Neuronal stem cell (in vitro differentiated cells): ENCODE results near the gene ZKSCAN5.

Source experiments
- DNase-seq: peaks from one replicate; pipeline ENCODE4 v3.0.0-alpha.2; 2013; ENCODE audit warnings: low spot score
- H2AFZ ChIP-seq: one replicate; pipeline ENCODE4 v1.6.1; 2013; ENCODE audit warnings: mild to moderate bottlenecking, low read length, inconsistent platforms
- H2AK5ac ChIP-seq: 2 replicates; pipeline ENCODE4 v1.6.1; 2013; ENCODE audit warnings: low read depth, mild to moderate bottlenecking, inconsistent platforms, low read length, moderate library complexity, mixed read lengths
- H2BK120ac ChIP-seq: 2 replicates; pipeline ENCODE4 v1.6.1; 2013; ENCODE audit warnings: low read depth, mild to moderate bottlenecking, inconsistent platforms, low read length, moderate library complexity, mixed read lengths
- H2BK12ac ChIP-seq: one replicate; pipeline ENCODE4 v1.6.1; 2013; ENCODE audit warnings: low read length, inconsistent platforms
- H2BK15ac ChIP-seq: 2 replicates; pipeline ENCODE4 v1.6.1; 2013; ENCODE audit warnings: mild to moderate bottlenecking, low read length, inconsistent platforms, mixed read lengths
- H2BK5ac ChIP-seq: one replicate; pipeline ENCODE4 v1.6.1; 2013; ENCODE audit warnings: inconsistent platforms, mild to moderate bottlenecking, low read length, moderate library complexity
- H3K14ac ChIP-seq: one replicate; pipeline ENCODE4 v1.6.1; 2013; ENCODE audit warnings: low read length, inconsistent platforms
- H3K18ac ChIP-seq: 2 replicates; pipeline ENCODE4 v1.6.1; 2013; ENCODE audit warnings: low read length, inconsistent platforms
- H3K23ac ChIP-seq: 2 replicates; pipeline ENCODE4 v1.6.1; 2013; ENCODE audit warnings: low read depth, mild to moderate bottlenecking, mixed read lengths, low read length, inconsistent platforms; ENCODE audit not compliant: poor library complexity
- H3K27ac ChIP-seq: replicated peaks from 3 replicates; pipeline ENCODE4 v1.5.1; 2013; ENCODE audit warnings: low read length, inconsistent platforms
- H3K27me3 ChIP-seq, 3 experiments: 2 replicates each; pipeline ENCODE4 v1.6.1; 2013; ENCODE audit warnings: low read length in 3 of 3, mild to moderate bottlenecking in 2 of 3, inconsistent platforms in 1 of 3, low read depth in 1 of 3, mixed read lengths in 1 of 3, moderate library complexity in 1 of 3; ENCODE audit not compliant: control insufficient read depth in 3 of 3, insufficient read depth in 3 of 3
- H3K36me3 ChIP-seq, 2 donors: replicated peaks in 1 of 2; 2 replicates each; pipeline ENCODE4 v1.6.1; 2013; ENCODE audit warnings: low read length in 2 of 2; ENCODE audit not compliant: control insufficient read depth in 2 of 2, insufficient read depth in 2 of 2
- H3K4ac ChIP-seq: 2 replicates; pipeline ENCODE4 v1.6.1; 2013; ENCODE audit warnings: inconsistent platforms, mild to moderate bottlenecking, low read length, moderate library complexity
- H3K4me1 ChIP-seq, 2 donors: 1 replicate in 1 of 2; 2 replicates in 1 of 2; pipeline ENCODE4 v1.6.1; 2013; ENCODE audit warnings: low read length in 2 of 2, low read depth in 1 of 2; ENCODE audit not compliant: control insufficient read depth in 2 of 2, insufficient read depth in 1 of 2
- H3K4me2 ChIP-seq: one replicate; pipeline ENCODE4 v1.6.1; 2013; ENCODE audit warnings: mild to moderate bottlenecking, low read length, inconsistent platforms; ENCODE audit not compliant: insufficient read depth, poor library complexity, severe bottlenecking
- H3K4me3 ChIP-seq, 2 donors: 2 replicates each; pipeline ENCODE4 v1.5.1; 2013; ENCODE audit warnings: low read length in 2 of 2, mild to moderate bottlenecking in 2 of 2, inconsistent platforms in 1 of 2, moderate library complexity in 1 of 2
- H3K79me1 ChIP-seq: one replicate; pipeline ENCODE4 v1.6.1; 2013; ENCODE audit warnings: low read depth, mild to moderate bottlenecking, inconsistent platforms, low read length, moderate library complexity
- H3K9ac ChIP-seq: one replicate; pipeline ENCODE4 v1.6.1; 2013; ENCODE audit warnings: mild to moderate bottlenecking, low read depth, low read length, inconsistent platforms; ENCODE audit not compliant: poor library complexity
- H3K9me3 ChIP-seq, 2 donors: replicated peaks in 1 of 2; 2 replicates each; pipeline versions ENCODE3 to v1.6.1; 2013; ENCODE audit warnings: low read length in 2 of 2, mild to moderate bottlenecking in 2 of 2, inconsistent platforms in 1 of 2, low read depth in 1 of 2, mixed read lengths in 1 of 2, moderate library complexity in 1 of 2; ENCODE audit not compliant: control insufficient read depth in 2 of 2, insufficient read depth in 1 of 2
- H4K8ac ChIP-seq: one replicate; pipeline ENCODE4 v1.6.1; 2013; ENCODE audit warnings: low read depth, mild to moderate bottlenecking, inconsistent platforms, low read length, moderate library complexity
- H4K91ac ChIP-seq: one replicate; pipeline ENCODE4 v1.6.1; 2013; ENCODE audit warnings: low read length, low read depth, mild to moderate bottlenecking, inconsistent platforms; ENCODE audit not compliant: poor library complexity
- WGBS, 2 donors: extraction: QIAGEN DNeasy Blood & Tissue Kit; methylation state at CpG; one replicate each; pipeline ENCODE4 v1.1.7; 2013; ENCODE audit warnings: missing lambda C conversion rate in 2 of 2, mixed read lengths in 1 of 2; ENCODE audit not compliant: insufficient read length in 2 of 2, insufficient replicate concordance in 1 of 2; ENCODE audit errors: extremely low coverage in 2 of 2; 5-methylcytosine and 5-hydroxymethylcytosine counted together

Gene ZKSCAN5

DNA sequence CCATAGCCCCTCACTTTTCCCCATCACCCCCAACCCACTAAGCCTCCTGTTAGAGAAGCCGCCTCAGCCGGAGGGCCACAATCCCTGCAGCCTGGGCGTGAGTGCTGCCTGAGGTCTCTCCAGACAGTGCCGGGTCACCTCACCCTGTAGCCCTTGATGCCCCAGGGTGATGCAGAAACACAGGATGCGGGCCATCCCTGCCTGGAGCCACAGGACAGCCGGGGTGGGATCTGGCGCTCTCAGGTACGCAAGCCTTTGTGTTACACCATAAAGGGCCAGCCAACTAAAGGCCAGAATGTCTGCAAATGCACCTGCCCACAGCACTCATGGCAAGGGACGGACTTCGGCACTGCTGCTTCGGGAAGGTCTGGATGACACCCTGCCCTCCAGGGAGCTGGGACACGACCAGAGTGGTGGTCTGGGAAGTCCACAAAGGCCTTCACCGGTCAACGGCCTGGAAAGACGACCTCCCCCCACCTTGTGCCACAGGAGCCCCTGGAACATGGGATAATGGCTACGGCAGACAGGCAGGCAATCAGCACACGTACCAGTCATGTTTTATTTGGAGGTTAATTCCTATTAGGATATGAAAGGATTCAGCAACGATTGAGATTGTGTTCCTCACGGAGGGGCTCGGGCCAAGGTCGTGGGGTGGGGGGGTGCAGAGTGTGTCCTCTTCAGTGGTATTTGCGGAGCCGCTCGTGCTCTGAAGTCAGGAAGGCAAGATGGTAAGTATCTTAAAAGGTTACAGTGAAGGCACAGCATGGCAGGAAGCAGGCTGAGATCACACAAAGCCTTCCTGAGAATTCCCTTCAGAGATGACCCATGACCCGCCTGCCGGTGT, 46.6 kb upstream of the ZKSCAN5 start:
- Histone ChIP-seq H3K27me3 (no peaks in the 10 kb centered on the region), H3K27ac (no peak overlapping the region), H3K36me3 (peaks cover 59 to 87% of the 10 kb centered on the region in 2 donors), H2BK120ac (no peak overlapping the region), H3K4me2 (no peak overlapping the region), H2AFZ (no peak overlapping the region), H3K9ac (peak overlapping the region; percentile 25), H3K79me1 (peaks cover 12% of the 10 kb centered on the region), H2BK5ac (no peak overlapping the region), H2BK12ac (no peak overlapping the region), H2BK15ac (no peak overlapping the region), H3K23ac (peak overlapping the region; percentile 6), H3K9me3 (peaks cover 0 to 5% of the 10 kb centered on the region in 2 donors), H4K8ac (no peak overlapping the region), H4K91ac (no peak overlapping the region), H3K4ac (no peak overlapping the region), H3K4me3 (no peak overlapping the region), H2AK5ac (no peak overlapping the region), H3K14ac (no peak overlapping the region), H3K4me1 (no peaks in the 10 kb centered on the region), H3K18ac (no peak overlapping the region)
- no peak for DNase-seq
- WGBS, 2 donors = no CpG with 5 or more reads among the region's 26 CpGs

DNA sequence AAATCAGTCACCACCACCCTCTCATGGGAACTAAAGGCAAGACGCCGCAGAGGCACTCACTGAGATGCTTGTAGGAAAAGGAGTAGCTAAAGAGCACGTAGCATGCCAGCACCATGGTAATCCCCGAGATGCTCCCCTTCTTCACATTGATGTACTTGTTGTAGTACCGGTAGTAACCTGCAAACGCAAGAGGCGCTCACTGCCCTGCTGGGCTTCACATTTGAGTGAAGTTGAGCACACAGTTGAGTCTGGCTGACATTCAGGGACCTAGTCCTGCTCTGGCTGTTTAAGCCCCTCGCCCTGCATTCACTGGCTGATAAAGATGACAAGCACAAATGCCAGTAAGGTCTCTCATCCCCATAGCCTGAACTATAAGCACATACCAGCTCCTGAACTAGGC, 45.4 kb upstream of the ZKSCAN5 start:
- Histone ChIP-seq H3K23ac (no peak overlapping the region), H2BK12ac (no peak overlapping the region), H3K79me1 (peaks cover 12% of the 10 kb centered on the region), H3K18ac (no peak overlapping the region), H3K14ac (no peak overlapping the region), H3K4ac (no peak overlapping the region), H2AK5ac (no peak overlapping the region), H3K9ac (no peak overlapping the region), H4K8ac (no peak overlapping the region), H3K4me1 (no peaks in the 10 kb centered on the region), H3K27me3 (no peaks in the 10 kb centered on the region), H2BK120ac (no peak overlapping the region), H3K9me3 (peaks cover 0 to 5% of the 10 kb centered on the region in 2 donors), H3K27ac (no peak overlapping the region), H3K36me3 (peaks cover 52 to 87% of the 10 kb centered on the region in 2 donors), H3K4me3 (no peak overlapping the region), H4K91ac (no peak overlapping the region), H3K4me2 (no peak overlapping the region), H2AFZ (no peak overlapping the region), H2BK15ac (no peak overlapping the region), H2BK5ac (no peak overlapping the region)
- no peak for DNase-seq
- no CpG with 5 or more reads among the region's 8 CpGs for WGBS, 2 donors

DNA sequence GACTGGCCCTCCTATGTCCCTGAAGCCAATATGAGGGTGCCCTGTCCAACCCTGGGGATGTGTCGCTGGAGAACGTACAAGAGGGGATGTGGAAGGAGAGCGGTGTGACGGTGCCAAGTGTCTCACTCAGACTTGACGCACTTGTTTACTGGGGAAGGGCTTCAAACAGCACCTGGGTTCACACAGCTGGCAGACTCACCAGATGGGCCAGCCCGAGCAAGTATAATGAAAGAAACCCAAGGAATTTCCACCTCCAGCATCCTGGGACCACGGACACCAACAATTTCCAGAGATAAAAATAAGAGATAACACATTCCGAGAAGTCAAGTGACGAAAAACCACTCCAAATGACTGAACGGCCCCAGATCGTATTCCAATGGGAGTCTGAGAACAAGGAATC, 43.8 kb upstream of the ZKSCAN5 start:
- Histone ChIP-seq H3K18ac (no peak overlapping the region), H2BK15ac (no peak overlapping the region), H2AK5ac (no peak overlapping the region), H3K27me3 (no peaks in the 10 kb centered on the region), H2BK5ac (no peak overlapping the region), H2BK12ac (no peak overlapping the region), H3K9me3 (peaks cover 0 to 5% of the 10 kb centered on the region in 2 donors), H4K91ac (no peak overlapping the region), H3K4ac (no peak overlapping the region), H3K27ac (no peak overlapping the region), H3K4me3 (no peak overlapping the region), H3K9ac (no peak overlapping the region), H3K79me1 (peaks cover 14% of the 10 kb centered on the region), H3K36me3 (peaks cover 44 to 73% of the 10 kb centered on the region in 2 donors), H3K23ac (no peak overlapping the region), H4K8ac (no peak overlapping the region), H3K4me2 (no peak overlapping the region), H3K4me1 (peaks cover 0 to 1% of the 10 kb centered on the region in 2 donors), H3K14ac (no peak overlapping the region), H2BK120ac (no peak overlapping the region), H2AFZ (no peak overlapping the region)
- no CpG with 5 or more reads among the region's 11 CpGs for WGBS, 2 donors
- no peak for DNase-seq

DNA sequence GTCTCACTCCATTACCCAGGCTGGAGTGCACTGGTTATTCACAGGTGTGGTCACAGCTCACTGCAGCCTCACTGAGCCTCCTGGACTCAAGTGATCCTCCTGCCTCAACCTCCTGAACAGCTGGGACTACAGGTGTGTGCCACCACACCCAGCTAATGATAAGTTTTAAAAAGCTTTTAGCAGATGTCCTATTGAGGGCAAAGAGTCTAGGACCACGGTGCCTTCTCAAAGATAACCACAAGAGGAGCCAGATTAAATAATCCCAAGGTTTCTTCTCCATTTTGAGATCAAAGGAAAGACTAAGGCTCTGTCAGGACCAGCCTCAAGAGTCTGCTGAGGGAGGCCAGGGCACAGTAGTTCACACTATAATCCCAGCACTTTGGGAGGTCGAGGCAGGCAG, 43.2 kb upstream of the ZKSCAN5 start:
- Histone ChIP-seq H3K18ac (no peak overlapping the region), H4K8ac (no peak overlapping the region), H3K27ac (no peak overlapping the region), H3K23ac (no peak overlapping the region), H3K4me1 (peaks cover 0 to 1% of the 10 kb centered on the region in 2 donors), H3K9ac (no peak overlapping the region), H3K4ac (no peak overlapping the region), H2AK5ac (no peak overlapping the region), H3K79me1 (peaks cover 16% of the 10 kb centered on the region), H3K4me2 (no peak overlapping the region), H2BK120ac (no peak overlapping the region), H3K27me3 (no peaks in the 10 kb centered on the region), H3K14ac (no peak overlapping the region), H2BK5ac (no peak overlapping the region), H4K91ac (no peak overlapping the region), H2BK12ac (no peak overlapping the region), H2BK15ac (no peak overlapping the region), H2AFZ (no peak overlapping the region), H3K9me3 (peaks cover 0 to 5% of the 10 kb centered on the region in 2 donors), H3K36me3 (peaks cover 40 to 67% of the 10 kb centered on the region in 2 donors), H3K4me3 (no peak overlapping the region)
- no peak for DNase-seq
- no CpG with 5 or more reads among the region's 2 CpGs for WGBS, 2 donors
